HL-60 (cell line): ENCODE measurements around the gene PRPF39.

Experiments used
- CTCF ChIP-seq: IDR thresholded peaks from one replicate; pipeline ENCODE4 v1.5.1; 2011; ENCODE audit warnings: low read length, control low read depth, inconsistent platforms; ENCODE audit not compliant: insufficient read depth
- GABPA ChIP-seq: IDR thresholded peaks from 2 replicates; pipeline ENCODE4 v1.6.1; 2012; ENCODE audit warnings: low read depth
- POLR2AphosphoS5 ChIP-seq: IDR thresholded peaks from 2 replicates; pipeline ENCODE4 v1.6.1; 2012; ENCODE audit warnings: low read depth
- REST ChIP-seq: IDR thresholded peaks from 2 replicates; pipeline ENCODE4 v1.6.1; 2012; ENCODE audit warnings: low read depth; ENCODE audit not compliant: insufficient replicate concordance
- SPI1 ChIP-seq: IDR thresholded peaks from 2 replicates; pipeline ENCODE4 v1.6.1; 2012; ENCODE audit warnings: low read depth, mild to moderate bottlenecking, borderline replicate concordance

- TF ChIP-seq CTCF (no peak), GABPA (no peak), POLR2AphosphoS5 (no peak), REST (no peak), SPI1 (no peak)
Measured at GRCh38 chr14:45039390-45039789, 44.5 kb upstream of the PRPF39 start.
